Measurements from ENCODE around the gene CCDC61. TPM values are rescaled to one million over a fixed set of nuclear protein-coding genes. Genes with fewer than 3 reads are reported as not detected.

CCDC61 gene
- total and polyA plus RNA-seq, 3 donors from 2014 or later = 25.6 to 32.5 (median 31.2) TPM

DNA sequence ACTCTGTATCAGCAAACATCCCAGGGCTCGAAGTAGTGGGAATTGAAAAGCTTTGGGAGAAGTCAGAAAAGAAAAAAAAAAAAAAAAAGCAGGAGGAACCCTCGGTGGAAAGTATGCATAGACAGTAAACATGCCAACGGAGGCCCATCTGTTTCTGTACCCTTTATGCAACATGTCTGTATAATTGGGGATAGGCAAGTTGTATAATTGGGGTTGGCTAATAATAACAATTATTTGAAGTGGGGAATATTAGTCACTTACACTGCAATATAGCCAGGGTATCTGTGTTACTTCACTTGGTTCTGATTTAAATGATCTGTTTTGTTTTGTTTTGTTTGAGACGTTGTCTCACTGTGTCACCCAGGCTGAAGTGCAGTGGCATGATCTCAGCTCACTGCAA is 57.6 kb downstream of the CCDC61 start:
- WGBS, 2 donors = 66 to 68% methylated on average over 4 of the region's 4 CpGs

DNA sequence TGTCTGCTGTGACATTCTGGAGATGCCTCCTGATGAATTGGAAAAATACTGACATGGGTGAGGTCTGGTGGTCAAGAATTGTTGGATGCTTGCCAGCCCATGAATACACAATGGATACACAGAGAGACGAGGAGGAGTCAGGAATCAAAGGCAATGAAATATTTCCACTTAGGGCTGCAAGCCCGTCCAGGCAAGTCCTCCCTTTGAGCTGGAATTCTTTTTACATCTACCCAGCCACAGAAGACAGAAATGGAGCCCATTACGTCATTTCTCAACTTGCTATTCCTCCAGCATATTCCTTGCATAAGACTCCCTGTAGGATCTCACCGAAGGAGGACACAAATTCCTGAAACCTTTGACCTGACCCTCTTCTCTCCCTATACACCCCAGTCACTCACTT is 61.3 kb downstream of the CCDC61 start:
- Histone ChIP-seq H3K36me3 (ENCODE audit: low read depth, missing control alignments) (no peaks in the 10 kb centered on the region), H3K27me3 (no peaks in the 10 kb centered on the region), H3K4me1 (no peaks in the 10 kb centered on the region), H3K4me3 (no peak overlapping the region), H3K27ac (no peak overlapping the region), H3K9me3 (no peaks in the 10 kb centered on the region)
- DNase-seq = no peak
- intact Hi-C loops (cut with DNase I; ENCODE audit: low total_unique reads) = no loop called here
- 39 to 44% methylated on average over 4 of the region's 4 CpGs for WGBS, 2 donors
- TF ChIP-seq, protein P1, sequence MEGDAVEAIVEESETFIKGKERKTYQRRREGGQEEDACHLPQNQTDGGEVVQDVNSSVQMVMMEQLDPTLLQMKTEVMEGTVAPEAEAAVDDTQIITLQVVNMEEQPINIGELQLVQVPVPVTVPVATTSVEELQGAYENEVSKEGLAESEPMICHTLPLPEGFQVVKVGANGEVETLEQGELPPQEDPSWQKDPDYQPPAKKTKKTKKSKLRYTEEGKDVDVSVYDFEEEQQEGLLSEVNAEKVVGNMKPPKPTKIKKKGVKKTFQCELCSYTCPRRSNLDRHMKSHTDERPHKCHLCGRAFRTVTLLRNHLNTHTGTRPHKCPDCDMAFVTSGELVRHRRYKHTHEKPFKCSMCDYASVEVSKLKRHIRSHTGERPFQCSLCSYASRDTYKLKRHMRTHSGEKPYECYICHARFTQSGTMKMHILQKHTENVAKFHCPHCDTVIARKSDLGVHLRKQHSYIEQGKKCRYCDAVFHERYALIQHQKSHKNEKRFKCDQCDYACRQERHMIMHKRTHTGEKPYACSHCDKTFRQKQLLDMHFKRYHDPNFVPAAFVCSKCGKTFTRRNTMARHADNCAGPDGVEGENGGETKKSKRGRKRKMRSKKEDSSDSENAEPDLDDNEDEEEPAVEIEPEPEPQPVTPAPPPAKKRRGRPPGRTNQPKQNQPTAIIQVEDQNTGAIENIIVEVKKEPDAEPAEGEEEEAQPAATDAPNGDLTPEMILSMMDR (IDR thresholded peaks at IDR 0.05) = no peak
- TF ChIP-seq POLR2A (IDR thresholded peaks at IDR 0.05) = no peak

More for the DNA sequence above, 57.6 kb downstream of the CCDC61 start:
- Histone ChIP-seq H3K4me1 (no peaks in the 10 kb centered on the region), H3K27ac (no peak overlapping the region), H3K27me3 (no peaks in the 10 kb centered on the region), H3K36me3 (ENCODE audit: low read depth, missing control alignments) (no peaks in the 10 kb centered on the region), H3K9me3 (no peaks in the 10 kb centered on the region), H3K4me3 (no peak overlapping the region)
- intact Hi-C loops (cut with DNase I; ENCODE audit: low total_unique reads) = no loop called here
- DNase-seq = no peak
- TF ChIP-seq, protein P1 (IDR thresholded peaks at IDR 0.05) = no peak
- no peak for TF ChIP-seq POLR2A (IDR thresholded peaks at IDR 0.05)

DNA sequence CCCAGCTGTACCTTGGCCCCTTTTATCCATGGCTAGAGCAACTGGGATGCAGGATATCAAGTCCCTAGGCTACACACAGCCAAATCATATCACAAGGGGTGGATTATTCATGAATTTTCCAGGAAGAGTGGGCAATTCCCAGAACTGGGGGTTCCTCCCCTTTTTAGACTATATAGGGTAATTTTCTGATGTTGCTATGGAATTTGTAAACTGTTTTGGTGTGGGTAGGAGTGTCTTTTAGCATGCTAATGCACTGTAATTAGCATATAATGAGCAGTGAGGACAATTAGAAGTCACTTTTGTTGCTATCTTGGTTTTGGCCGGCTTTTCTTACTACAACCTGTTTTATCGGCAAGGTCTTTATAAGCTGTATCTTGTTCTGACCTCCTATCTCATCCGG is 63.5 kb downstream of the CCDC61 start:
- WGBS, 2 donors = 91 to 93% methylated on average over 3 of the region's 3 CpGs
- TF ChIP-seq, protein P1 (IDR thresholded peaks at IDR 0.05) = no peak
- TF ChIP-seq POLR2A (IDR thresholded peaks at IDR 0.05) = no peak
- H3K4me1 ChIP-seq = no peaks in the 10 kb centered on the region
- intact Hi-C loops (cut with DNase I; ENCODE audit: low total_unique reads) = no loop called here
- no peaks in the 10 kb centered on the region for H3K27me3 ChIP-seq
- H3K36me3 ChIP-seq (ENCODE audit: low read depth, missing control alignments) = no peaks in the 10 kb centered on the region
- no peak for DNase-seq
- no peak overlapping the region for H3K27ac ChIP-seq
- H3K4me3 ChIP-seq = no peak overlapping the region
- no peaks in the 10 kb centered on the region for H3K9me3 ChIP-seq

DNA sequence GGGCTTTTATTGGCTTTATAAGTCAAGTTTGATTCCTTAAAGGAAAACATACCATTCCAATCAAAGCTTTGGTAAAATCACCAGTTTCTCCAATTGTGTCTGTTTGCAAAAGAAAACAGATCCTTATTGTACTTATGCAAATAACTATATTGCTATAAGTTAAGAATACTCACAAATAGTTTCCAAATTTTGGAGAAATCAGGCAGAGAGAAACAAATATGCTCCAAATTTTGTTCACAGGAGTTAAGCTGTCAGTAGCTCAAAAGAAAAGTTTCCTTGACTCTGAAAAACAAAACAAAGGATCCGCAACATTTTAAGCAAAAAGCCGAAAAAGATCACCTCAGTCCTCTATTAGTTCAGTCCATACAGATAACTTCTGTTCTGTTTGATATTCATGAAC is 64.7 kb downstream of the CCDC61 start:
- no peaks in the 10 kb centered on the region for H3K9me3 ChIP-seq
- no peaks in the 10 kb centered on the region for H3K4me1 ChIP-seq
- no peak for DNase-seq
- intact Hi-C loops (cut with DNase I; ENCODE audit: low total_unique reads) = no loop called here
- no peak overlapping the region for H3K27ac ChIP-seq
- H3K27me3 ChIP-seq = no peaks in the 10 kb centered on the region
- H3K36me3 ChIP-seq (ENCODE audit: low read depth, missing control alignments) = no peaks in the 10 kb centered on the region
- 89 to 98% methylated on average over 2 of the region's 2 CpGs for WGBS, 2 donors
- TF ChIP-seq, protein P1 (IDR thresholded peaks at IDR 0.05) = no peak
- TF ChIP-seq POLR2A (IDR thresholded peaks at IDR 0.05) = no peak
- H3K4me3 ChIP-seq = no peak overlapping the region

DNA sequence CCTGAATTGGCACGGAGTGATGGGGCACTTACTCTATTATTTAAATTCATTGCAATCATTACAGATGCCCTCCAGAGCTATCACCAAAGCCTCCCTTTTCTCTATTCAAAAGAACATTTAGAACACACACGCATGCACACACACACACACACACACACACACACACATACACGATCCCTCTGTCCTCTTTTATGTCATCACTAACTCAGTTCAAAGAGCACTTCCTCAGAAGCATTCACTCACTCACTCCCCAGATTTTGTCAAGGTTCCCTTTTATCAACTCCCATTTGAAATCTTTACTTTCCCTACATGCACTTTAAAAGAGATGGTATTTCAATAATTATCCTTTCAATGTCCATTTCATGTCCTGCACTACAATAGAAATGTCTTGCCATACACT is 67.9 kb downstream of the CCDC61 start:
- DNase-seq = no peak
- no peaks in the 10 kb centered on the region for H3K4me1 ChIP-seq
- H3K36me3 ChIP-seq (ENCODE audit: low read depth, missing control alignments) = no peaks in the 10 kb centered on the region
- H3K27ac ChIP-seq = no peak overlapping the region
- H3K9me3 ChIP-seq = no peaks in the 10 kb centered on the region
- TF ChIP-seq POLR2A (IDR thresholded peaks at IDR 0.05) = no peak
- TF ChIP-seq, protein P1 (IDR thresholded peaks at IDR 0.05) = no peak
- no peak overlapping the region for H3K4me3 ChIP-seq
- intact Hi-C loops (cut with DNase I; ENCODE audit: low total_unique reads) = no loop called here
- no peaks in the 10 kb centered on the region for H3K27me3 ChIP-seq
- WGBS, 2 donors = 74 to 77% methylated on average over 3 of the region's 3 CpGs
